Suprapubic skin (tissue), 4 donors: ENCODE data around the gene ZNF782. TPM values are rescaled to one million over a fixed set of nuclear protein-coding genes. Genes with fewer than 3 reads are reported as not detected.

Experiments used
- DNase-seq, 2 donors: peaks; one replicate each; pipeline ENCODE4 v3.0.0-alpha.2; 2019; ENCODE audit warnings: low spot score in 2 of 2
- H3K27ac ChIP-seq: fragments of 200-600 bp; sonication (generic); one replicate; pipeline ENCODE4 v1.5.1; 2019
- H3K27me3 ChIP-seq: fragments of 200-600 bp; sonication (generic); one replicate; pipeline ENCODE4 v1.5.1; 2019
- H3K36me3 ChIP-seq: fragments of 200-600 bp; sonication (generic); one replicate; pipeline ENCODE4 v1.5.1; 2019
- H3K4me1 ChIP-seq: fragments of 200-600 bp; sonication (generic); one replicate; pipeline ENCODE4 v1.5.1; 2019
- H3K4me3 ChIP-seq: fragments of 200-600 bp; sonication (generic); one replicate; pipeline ENCODE4 v1.5.1; 2019; ENCODE audit warnings: mild to moderate bottlenecking
- H3K9me3 ChIP-seq: fragments of 200-600 bp; sonication (generic); one replicate; pipeline ENCODE4 v1.5.1; 2019
- CTCF ChIP-seq, 2 donors: fragments of 200-600 bp in 1 of 2; fragments of 450-650 bp in 1 of 2; sonication (generic) in 1 of 2; IDR thresholded peaks; one replicate each; pipeline ENCODE4 v1.5.1; 2016 to 2019; ENCODE audit warnings: antibody characterized with exemption in 2 of 2, mild to moderate bottlenecking in 1 of 2, moderate library complexity in 1 of 2
- EP300 ChIP-seq: sonication (generic); formaldehyde crosslinking; IDR thresholded peaks from one replicate; pipeline ENCODE4 v1.6.1; 2017; ENCODE audit warnings: antibody characterized with exemption
- POLR2A ChIP-seq, 2 donors: fragments of 450-650 bp; IDR thresholded peaks; one replicate each; pipeline ENCODE4 v1.6.1; 2017; ENCODE audit warnings: antibody characterized with exemption in 2 of 2, mild to moderate bottlenecking in 2 of 2, moderate library complexity in 2 of 2
- POLR2AphosphoS5 ChIP-seq, 3 donors: sonication (generic); formaldehyde crosslinking; IDR thresholded peaks; one replicate each; pipeline ENCODE4 v1.6.1; 2017; ENCODE audit warnings: antibody characterized with exemption in 3 of 3
- WGBS: methylation state at CpG from one replicate; pipeline ENCODE4 v1.1.5; 2018; 5-methylcytosine and 5-hydroxymethylcytosine counted together
- total RNA-seq, 4 donors: library from RNA; depleted of rRNA; stranded (reverse); fragments of >200 nt; gene quantifications; one replicate each; pipeline ENCODE4 v1.1.0, GENCODE V29; 2016

ZNF782 gene
- total RNA-seq, 4 donors from 2014 or later, result 7.9 to 27.8 (median 11.9) TPM

GRCh38 chr9:96769989-96770388 is 84.3 kb downstream of the ZNF782 start:
- Histone ChIP-seq H3K27ac (no peak overlapping the region), H3K27me3 (no peaks in the 10 kb centered on the region), H3K9me3 (peaks cover 41% of the 10 kb centered on the region), H3K4me3 (no peak overlapping the region), H3K4me1 (no peaks in the 10 kb centered on the region), H3K36me3 (peaks cover 89% of the 10 kb centered on the region)
- no peak for DNase-seq
- TF ChIP-seq POLR2AphosphoS5 (IDR thresholded peaks at IDR 0.05) (no peak), CTCF (IDR thresholded peaks at IDR 0.05) (no peak), POLR2A (IDR thresholded peaks at IDR 0.05) (no peak), EP300 (no peak)
- WGBS, result 95% methylated on average over 6 of the region's 6 CpGs

Other genes starting within 250 kb of the ZNF782 start
- gene CDC14B, start 234.7 kb downstream of the ZNF782 start, total RNA-seq, result 10 to 100 TPM in 2 of 4 donors, 1 to 10 TPM in 2; 4.9 to 11.2 (median 8.9) TPM
- 10 to 100 TPM; 11.2 to 16.0 (median 13.6) TPM for gene PRXL2C, start 199.2 kb downstream of the ZNF782 start, total RNA-seq
- gene ZNF510, start 76.4 kb downstream of the ZNF782 start, total RNA-seq, result 10 to 100 TPM in 1 of 4 donors, 1 to 10 TPM in 3; 5.6 to 24.9 (median 8.5) TPM
- not detected for gene NUTM2G, start 74.3 kb upstream of the ZNF782 start, total RNA-seq
- 100 to 1,000 TPM in 1 of 4 donors, 10 to 100 TPM in 2, 1 to 10 TPM in 1; 8.3 to 147 (median 64.3) TPM for gene CTSV, start 184.6 kb upstream of the ZNF782 start, total RNA-seq